Ascending aorta (tissue), 2 donors: ENCODE measurements around the gene RECQL. TPM values are rescaled to one million over a fixed set of nuclear protein-coding genes. Genes with fewer than 3 reads are reported as not detected.
"Not testable (repeated sequence)": the region's sequence is repeated elsewhere in the genome, so short reads cannot be mapped to it uniquely, and the experiment has no call there.

Experiments
- DNase-seq, 2 donors: peaks; one replicate each; pipeline ENCODE4 v3.0.0-alpha.2; 2019; ENCODE audit warnings: low spot score in 2 of 2
- H3K27ac ChIP-seq, 2 donors: fragments of 200-600 bp; sonication (generic); one replicate each; pipeline ENCODE4 v1.5.1; 2016 to 2017; ENCODE audit warnings: mild to moderate bottlenecking in 1 of 2
- H3K27me3 ChIP-seq: fragments of 200-600 bp; sonication (generic); one replicate; pipeline ENCODE4 v1.5.1; 2017
- H3K36me3 ChIP-seq, 2 donors: fragments of 200-600 bp; sonication (generic); one replicate each; pipeline ENCODE4 v1.5.1; 2016
- H3K4me1 ChIP-seq, 2 donors: fragments of 200-600 bp; sonication (generic); one replicate each; pipeline ENCODE4 v1.5.1; 2016 to 2017; ENCODE audit warnings: mild to moderate bottlenecking in 1 of 2
- H3K4me3 ChIP-seq, 2 donors: fragments of 200-600 bp; sonication (generic); one replicate each; pipeline ENCODE4 v1.5.1; 2016 to 2017; ENCODE audit warnings: mild to moderate bottlenecking in 1 of 2
- H3K9me3 ChIP-seq, 2 donors: fragments of 200-600 bp; sonication (generic); one replicate each; pipeline ENCODE4 v1.5.1; 2016
- CTCF ChIP-seq, 3 experiments: fragments of 200-600 bp in 2 of 3; fragments of 450-650 bp in 1 of 3; sonication (generic) in 2 of 3; IDR thresholded peaks; one replicate each; pipeline ENCODE4 v1.5.1; 2016 to 2019; ENCODE audit warnings: antibody characterized with exemption in 3 of 3, mild to moderate bottlenecking in 1 of 3, moderate library complexity in 1 of 3
- intact Hi-C: fragments of 100-400 bp; cut with DNase I; formaldehyde crosslinking; loops from one replicate; pipeline ENCODE4 v1.15.1; 2023
- total RNA-seq: library from RNA; depleted of rRNA; stranded (reverse); fragments of >200 nt; gene quantifications from one replicate; pipeline ENCODE4 v1.1.0, GENCODE V29; 2016

RECQL gene
- total RNA-seq, 1 donor from 2014 or later, result 8.7 TPM

GRCh38 chr12:21439347-21439746, 62.1 kb downstream of the RECQL start:
- H3K9me3 ChIP-seq, result no peaks in the 10 kb centered on the region
- no peak overlapping the region for H3K27ac ChIP-seq
- H3K4me3 ChIP-seq, result peak overlapping the region in 1 of 2 donors; percentile 73
- TF ChIP-seq CTCF (IDR thresholded peaks at IDR 0.05), result no peak
- H3K36me3 ChIP-seq, result peaks cover 6 to 10% of the 10 kb centered on the region in 2 donors
- no peaks in the 10 kb centered on the region for H3K27me3 ChIP-seq
- DNase-seq, result no peak
- no peaks in the 10 kb centered on the region for H3K4me1 ChIP-seq
- intact Hi-C loops, result loop anchor here (5.0 to 10.0 kb wide), 2 partner anchors 63 to 335 kb away; partner anchors contain the start of genes GOLT1B, KCNJ8 and RECQL

GRCh38 chr12:21438643-21439042, 62.8 kb downstream of the RECQL start:
- intact Hi-C loops, result loop anchor here (5.0 to 10.0 kb wide), 2 partner anchors 64 to 336 kb away; partner anchors contain the start of genes GOLT1B, KCNJ8 and RECQL
- Histone ChIP-seq H3K4me1 (no peaks in the 10 kb centered on the region), H3K27me3 (no peaks in the 10 kb centered on the region), H3K4me3 (peak overlapping the region; percentile 73 to 80), H3K9me3 (no peaks in the 10 kb centered on the region), H3K27ac (peak overlapping the region; percentile 84 to 88), H3K36me3 (peaks cover 6 to 10% of the 10 kb centered on the region in 2 donors)
- no peak for TF ChIP-seq CTCF (IDR thresholded peaks at IDR 0.05)
- DNase-seq, result no peak

- no peaks in the 10 kb centered on the region for H3K27me3 ChIP-seq
- no peaks in the 10 kb centered on the region for H3K9me3 ChIP-seq
- no peak for DNase-seq
- H3K36me3 ChIP-seq, result no peaks in the 10 kb centered on the region
- no peak overlapping the region for H3K27ac ChIP-seq
- no peak overlapping the region for H3K4me3 ChIP-seq
- H3K4me1 ChIP-seq, result no peaks in the 10 kb centered on the region
- intact Hi-C loops, result loop anchor here (5.0 to 10.0 kb wide), 2 partner anchors 68 to 340 kb away; partner anchors contain the start of genes GOLT1B, KCNJ8 and RECQL
- no peak for TF ChIP-seq CTCF (IDR thresholded peaks at IDR 0.05)
These were observed 66.7 kb downstream of the RECQL start for GRCh38 chr12:21434699-21435098.

- Histone ChIP-seq H3K4me1 (no peaks in the 10 kb centered on the region), H3K27me3 (no peaks in the 10 kb centered on the region), H3K9me3 (no peaks in the 10 kb centered on the region), H3K27ac (no peak overlapping the region), H3K36me3 (no peaks in the 10 kb centered on the region), H3K4me3 (no peak overlapping the region)
- intact Hi-C loops, result loop anchor here (10.0 kb wide), 1 partner anchor 341 kb away; the partner anchor contains the start of gene KCNJ8
- TF ChIP-seq CTCF (IDR thresholded peaks at IDR 0.05), result no peak
- no peak for DNase-seq
These were observed 67.9 kb downstream of the RECQL start for GRCh38 chr12:21433525-21433924.

DNA sequence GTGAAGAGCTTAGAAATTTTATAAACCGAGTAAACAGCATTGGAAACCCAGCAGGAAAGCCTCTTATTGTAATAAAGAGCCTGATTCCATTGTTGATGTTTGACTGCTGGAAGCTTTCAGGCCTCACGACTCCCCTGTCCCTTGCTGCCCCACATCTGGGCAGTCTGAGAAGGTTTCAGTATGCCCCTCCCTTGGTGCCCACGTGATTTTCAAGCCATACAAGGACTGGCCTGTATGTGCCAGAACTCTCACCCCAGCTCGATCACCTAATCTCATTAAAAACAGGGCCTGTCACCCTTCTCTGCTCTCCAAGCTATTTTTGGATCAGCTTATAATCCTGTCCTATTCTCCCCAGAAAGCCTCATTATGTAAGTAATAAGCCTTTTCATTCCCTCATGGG, 71.4 kb downstream of the RECQL start:
- H3K27me3 ChIP-seq, result no peaks in the 10 kb centered on the region
- no peaks in the 10 kb centered on the region for H3K4me1 ChIP-seq
- H3K4me3 ChIP-seq, result no peak overlapping the region
- no peak for DNase-seq
- no peak overlapping the region for H3K27ac ChIP-seq
- TF ChIP-seq CTCF (IDR thresholded peaks at IDR 0.05), result no peak
- H3K36me3 ChIP-seq, result no peaks in the 10 kb centered on the region
- no peaks in the 10 kb centered on the region for H3K9me3 ChIP-seq
- intact Hi-C loops, result loop anchor here (10.0 kb wide), 1 partner anchor 345 kb away; the partner anchor contains the start of gene KCNJ8

- intact Hi-C loops, result no loop called here
- no peaks in the 10 kb centered on the region for H3K36me3 ChIP-seq
These were observed 73.2 kb downstream of the RECQL start for GRCh38 chr12:21428241-21428640.

GRCh38 chr12:21419009-21419699, 82.3 kb downstream of the RECQL start:
- H3K9me3 ChIP-seq, intact Hi-C loops, H3K4me1 ChIP-seq, DNase-seq, H3K36me3 ChIP-seq, H3K4me3 ChIP-seq, H3K27ac ChIP-seq, H3K27me3 ChIP-seq: not testable (repeated sequence)

More at GRCh38 chr12:21428241-21428640, 73.2 kb downstream of the RECQL start:
- no peaks in the 10 kb centered on the region for H3K27me3 ChIP-seq
- H3K4me1 ChIP-seq, result no peaks in the 10 kb centered on the region
- no peak overlapping the region for H3K4me3 ChIP-seq
- TF ChIP-seq CTCF (IDR thresholded peaks at IDR 0.05), result no peak
- DNase-seq, result no peak
- H3K9me3 ChIP-seq, result no peaks in the 10 kb centered on the region
- no peak overlapping the region for H3K27ac ChIP-seq
